Spinal cord (tissue), 10 donors: ENCODE results near the gene CMSS1. TPM values are rescaled to one million over a fixed set of nuclear protein-coding genes. Genes with fewer than 3 reads are reported as not detected.

Experiments used
- DNase-seq, 6 donors: peaks; one replicate each; pipeline versions ENCODE4 v3.0.0 to v3.0.0-alpha.2; 2013 to 2015; ENCODE audit warnings: low spot score in 6 of 6, low read depth in 4 of 6
- H3K27ac ChIP-seq: one replicate; pipeline ENCODE4 v1.5.1; 2013; ENCODE audit warnings: low read depth, low read length, control low read depth
- H3K27me3 ChIP-seq: one replicate; pipeline ENCODE4 v1.6.1; 2013; ENCODE audit warnings: low read length; ENCODE audit not compliant: control insufficient read depth, insufficient read depth
- H3K36me3 ChIP-seq: one replicate; pipeline ENCODE4 v1.6.1; 2013; ENCODE audit warnings: low read length; ENCODE audit not compliant: control insufficient read depth, insufficient read depth
- H3K4me1 ChIP-seq: one replicate; pipeline ENCODE4 v1.6.1; 2013; ENCODE audit warnings: low read length; ENCODE audit not compliant: control insufficient read depth, insufficient read depth
- H3K4me3 ChIP-seq: one replicate; pipeline ENCODE4 v1.5.1; 2013; ENCODE audit warnings: low read depth, low read length, control low read depth
- H3K9me3 ChIP-seq: one replicate; pipeline ENCODE4 v1.6.1; 2013; ENCODE audit warnings: low read length; ENCODE audit not compliant: control insufficient read depth, insufficient read depth
- WGBS: methylation state at CpG from one replicate; pipeline ENCODE4 v1.1.5; 2013; ENCODE audit warnings: missing lambda C conversion rate; ENCODE audit not compliant: insufficient coverage; 5-methylcytosine and 5-hydroxymethylcytosine counted together
- polyA plus RNA-seq, 2 donors: library from polyadenylated mRNA; unstranded; fragments of 120-200 nt; gene quantifications; one replicate each; pipeline ENCODE4 v1.2.1, GENCODE V29; 2013; ENCODE audit not compliant: insufficient read length in 2 of 2
- total RNA-seq, 2 donors: library from RNA; depleted of rRNA in 1 of 2; stranded (reverse); fragments of 120-200 nt in 1 of 2; fragments of >200 nt in 1 of 2; gene quantifications; one replicate each; pipeline versions ENCODE4 v1.2.3 to v1.2.4, GENCODE V29; 2013 to 2014
- donor health status: healthy.

Gene CMSS1
- total and polyA plus RNA-seq, 4 donors: 19.9 to 50.4 (median 36.3) TPM

DNA sequence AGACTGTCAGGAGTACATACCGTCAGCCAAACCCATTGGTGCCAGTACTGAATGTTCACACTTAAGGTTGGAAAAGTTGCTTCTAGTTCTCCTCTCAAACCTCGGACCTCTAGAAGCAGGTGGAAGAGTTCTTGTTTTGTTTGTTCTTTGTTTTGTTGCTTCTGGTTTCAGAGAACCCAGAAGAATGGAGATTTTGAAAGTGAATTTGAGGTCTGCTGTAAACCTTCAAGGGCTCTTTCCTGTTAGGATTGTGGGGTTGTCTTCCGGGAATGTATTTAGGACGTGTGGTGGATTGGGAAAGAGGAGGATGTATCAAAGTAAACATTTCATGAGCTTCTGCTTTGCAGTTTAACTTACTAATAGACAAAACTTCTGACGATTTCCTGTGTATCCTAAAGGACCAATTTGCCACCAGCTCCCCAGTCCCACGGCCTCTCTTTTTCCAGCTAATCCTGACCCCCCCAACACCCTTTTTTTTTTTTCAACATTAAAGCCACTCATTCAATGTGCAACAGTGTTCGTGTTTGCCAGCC lies 246.3 kb downstream of the CMSS1 start:
- H3K4me1 ChIP-seq: no peaks in the 10 kb centered on the region
- H3K27me3 ChIP-seq: no peaks in the 10 kb centered on the region
- H3K4me3 ChIP-seq: no peak overlapping the region
- WGBS: 91% methylated on average over 3 of the region's 7 CpGs
- no peak for DNase-seq
- no peak overlapping the region for H3K27ac ChIP-seq
- no peaks in the 10 kb centered on the region for H3K36me3 ChIP-seq
- H3K9me3 ChIP-seq: no peaks in the 10 kb centered on the region

DNA sequence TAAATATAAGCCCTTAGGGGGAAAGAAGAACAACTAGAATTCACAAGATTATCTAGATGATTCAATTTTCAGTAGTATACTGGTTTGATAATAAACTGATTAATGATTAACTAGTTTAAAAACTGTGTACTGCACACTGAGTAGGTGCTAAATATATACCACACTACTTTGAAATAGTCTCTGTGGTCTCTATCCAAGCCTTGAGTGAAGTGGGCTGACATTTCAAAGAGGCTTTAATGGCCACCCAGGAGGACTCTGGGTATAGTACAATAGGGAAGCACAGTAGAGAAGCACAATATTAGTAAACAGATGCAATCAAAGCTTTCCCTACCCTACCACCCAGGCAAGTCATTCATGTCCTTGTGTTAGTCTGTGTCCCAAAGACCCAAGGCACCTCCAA lies 249.9 kb downstream of the CMSS1 start:
- no peak overlapping the region for H3K4me3 ChIP-seq
- no peaks in the 10 kb centered on the region for H3K36me3 ChIP-seq
- H3K4me1 ChIP-seq: no peaks in the 10 kb centered on the region
- no peaks in the 10 kb centered on the region for H3K27me3 ChIP-seq
- DNase-seq: no peak
- no peak overlapping the region for H3K27ac ChIP-seq
- H3K9me3 ChIP-seq: no peaks in the 10 kb centered on the region

DNA sequence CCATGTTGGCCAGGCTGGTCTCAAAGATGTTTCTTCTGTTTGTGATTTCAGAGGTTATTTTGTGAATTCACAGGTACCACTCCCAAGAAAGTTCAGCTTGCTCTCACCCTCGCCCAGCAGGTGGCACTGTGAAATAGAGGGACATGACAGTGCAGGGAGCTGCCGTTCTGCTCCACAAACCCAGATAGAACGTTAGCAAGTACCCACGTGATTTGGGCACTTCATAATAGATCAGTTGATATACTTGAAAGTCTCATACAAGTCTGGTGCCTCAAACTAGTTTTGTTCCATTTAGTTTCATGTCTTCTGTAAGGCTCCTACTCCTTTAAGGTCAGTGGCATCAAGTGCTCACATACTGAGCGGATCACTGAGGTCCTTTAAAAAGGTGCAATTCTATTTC lies 251.2 kb downstream of the CMSS1 start:
- no peaks in the 10 kb centered on the region for H3K27me3 ChIP-seq
- no peaks in the 10 kb centered on the region for H3K9me3 ChIP-seq
- DNase-seq: peak in 4 of 6 donors; percentile 26 to 71 (median 55)
- H3K36me3 ChIP-seq: no peaks in the 10 kb centered on the region
- no peak overlapping the region for H3K4me3 ChIP-seq
- H3K27ac ChIP-seq: no peak overlapping the region
- H3K4me1 ChIP-seq: no peaks in the 10 kb centered on the region
- WGBS: 33% methylated on average over 1 of the region's 5 CpGs

DNA sequence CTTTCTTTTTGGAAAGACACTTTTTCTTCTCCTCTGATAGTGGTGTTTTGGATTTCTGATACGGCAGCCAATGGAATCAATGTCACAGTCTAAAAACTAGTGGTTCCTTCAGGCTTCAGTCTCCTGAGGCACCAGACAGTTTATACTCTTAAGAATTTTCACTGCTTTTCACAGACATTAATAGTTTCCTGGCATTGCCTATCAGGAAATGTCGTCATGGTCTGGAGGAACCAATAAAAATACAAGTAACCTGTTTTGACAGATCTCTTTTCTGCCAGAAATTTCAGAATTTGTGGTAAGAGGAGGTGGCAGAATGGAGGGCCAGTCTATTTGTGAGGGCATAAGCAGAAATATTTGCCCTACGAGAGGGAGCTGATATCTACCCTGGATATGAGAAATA lies 251.8 kb downstream of the CMSS1 start:
- H3K9me3 ChIP-seq: no peaks in the 10 kb centered on the region
- H3K27me3 ChIP-seq: no peaks in the 10 kb centered on the region

DNA sequence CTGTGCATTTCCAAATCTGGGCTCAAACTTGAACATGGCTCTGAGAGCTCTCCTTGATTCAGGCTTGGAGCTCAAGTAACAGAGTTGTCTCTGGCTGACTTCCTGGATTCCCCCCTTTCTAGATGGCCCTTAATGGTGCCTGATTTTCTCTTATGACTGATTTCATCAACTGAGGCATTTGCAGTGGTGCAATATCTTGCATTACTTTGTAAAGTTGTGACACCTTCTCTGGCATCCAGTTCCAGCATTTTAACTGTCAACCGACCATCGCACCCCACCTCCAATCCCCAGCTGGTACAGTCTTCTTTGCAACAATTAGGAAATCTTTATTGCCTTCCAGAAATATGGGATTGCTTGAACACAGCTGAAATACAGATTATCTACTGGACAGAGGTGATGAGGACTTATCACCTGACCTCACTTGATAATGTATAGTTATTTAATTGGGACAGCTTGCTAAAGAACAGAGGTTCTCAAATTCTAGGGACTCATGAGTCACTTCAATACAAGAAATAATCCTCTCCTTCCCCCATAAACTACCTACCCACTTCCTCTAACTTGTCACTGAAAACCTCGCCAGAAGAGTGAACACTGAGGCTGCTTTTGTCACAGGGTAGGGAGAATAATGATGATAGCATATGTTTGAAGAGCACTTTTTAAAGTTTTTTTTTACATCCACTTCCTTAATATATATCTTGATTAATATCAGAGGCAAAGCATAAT lies 254.8 kb downstream of the CMSS1 start:
- no peaks in the 10 kb centered on the region for H3K9me3 ChIP-seq
- H3K27me3 ChIP-seq: no peaks in the 10 kb centered on the region
- H3K27ac ChIP-seq: no peak overlapping the region
- H3K36me3 ChIP-seq: no peaks in the 10 kb centered on the region
- DNase-seq: no peak
- no peak overlapping the region for H3K4me3 ChIP-seq
- H3K4me1 ChIP-seq: no peaks in the 10 kb centered on the region
- WGBS: no CpG with 5 or more reads among the region's 3 CpGs

More for the DNA sequence above, 251.8 kb downstream of the CMSS1 start:
- no peaks in the 10 kb centered on the region for H3K4me1 ChIP-seq
- no peak for DNase-seq
- no peaks in the 10 kb centered on the region for H3K36me3 ChIP-seq
- H3K4me3 ChIP-seq: no peak overlapping the region
- WGBS: 100% methylated on average over 2 of the region's 3 CpGs
- H3K27ac ChIP-seq: no peak overlapping the region

DNA sequence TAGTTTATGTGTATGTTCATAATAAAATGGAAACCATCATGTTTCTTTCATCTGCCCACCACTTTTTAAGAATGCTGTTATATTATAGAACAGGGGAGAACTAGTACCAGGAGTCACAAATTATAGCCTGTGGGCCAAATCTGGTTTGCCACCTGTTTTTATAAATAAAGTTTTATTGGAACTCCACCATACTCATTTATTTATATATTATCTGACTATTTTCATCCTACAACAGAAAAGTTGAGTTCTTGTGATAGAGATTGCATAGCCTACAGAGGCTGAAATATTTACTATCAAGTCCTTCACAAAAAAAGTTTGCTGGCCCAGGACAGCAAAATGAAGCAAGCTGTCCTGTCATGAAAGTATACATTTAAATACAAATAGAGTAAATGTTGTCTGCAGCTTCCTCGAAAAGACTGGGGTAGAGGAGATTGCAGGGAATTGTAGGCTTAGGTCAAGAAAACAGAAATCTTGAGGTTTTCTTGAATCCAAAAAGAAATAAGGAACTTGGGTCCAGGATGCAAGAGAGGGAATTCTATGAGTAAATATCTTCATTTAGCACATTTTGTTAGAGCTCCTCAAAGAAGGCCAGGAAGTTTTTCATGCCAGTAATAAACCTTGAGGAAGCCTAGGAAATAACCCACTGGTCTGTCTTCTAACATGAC lies 255.5 kb downstream of the CMSS1 start:
- WGBS: 67% methylated on average over 1 of the region's 1 CpG
- Histone ChIP-seq H3K27me3 (no peaks in the 10 kb centered on the region), H3K36me3 (no peaks in the 10 kb centered on the region), H3K4me1 (no peaks in the 10 kb centered on the region), H3K4me3 (no peak overlapping the region), H3K9me3 (no peaks in the 10 kb centered on the region), H3K27ac (peak overlapping the region; percentile 65)
- no peak for DNase-seq

DNA sequence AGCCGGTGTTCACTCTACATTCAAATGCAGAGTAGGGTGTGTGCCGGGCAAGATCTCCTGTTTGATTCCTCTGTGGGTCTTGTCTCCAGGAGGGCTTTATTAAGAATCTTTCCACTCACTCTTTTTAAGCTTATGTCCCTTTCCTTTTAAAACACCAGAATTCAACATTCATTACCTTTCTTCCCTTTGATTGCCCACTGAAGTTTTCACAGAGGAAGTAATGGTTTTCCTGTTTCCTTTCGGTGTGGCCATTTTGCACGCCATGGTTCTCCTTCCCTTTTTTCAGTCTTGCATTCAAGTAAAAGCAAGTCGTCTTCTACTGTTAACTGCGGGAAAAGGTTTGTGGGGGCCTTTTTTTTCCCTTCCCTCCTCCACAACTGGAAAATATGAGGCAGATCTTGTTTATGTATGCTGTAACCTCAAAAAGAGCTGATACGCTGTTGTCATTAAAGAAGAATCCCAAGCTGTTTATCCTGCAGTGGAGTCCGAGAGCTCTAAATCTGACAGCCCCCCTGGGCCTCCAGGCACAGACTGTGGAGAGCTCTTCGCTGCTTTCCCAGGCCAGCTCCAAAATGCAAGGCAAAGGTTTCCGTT lies 256.1 kb downstream of the CMSS1 start:
- peak in 3 of 6 donors; percentile 26 to 55 (median 50) for DNase-seq
- H3K4me1 ChIP-seq: no peaks in the 10 kb centered on the region
- H3K9me3 ChIP-seq: no peaks in the 10 kb centered on the region
- WGBS: 38% methylated on average over 5 of the region's 10 CpGs
- no peaks in the 10 kb centered on the region for H3K36me3 ChIP-seq
- no peak overlapping the region for H3K4me3 ChIP-seq
- H3K27ac ChIP-seq: peak overlapping the region; percentile 65
- H3K27me3 ChIP-seq: no peaks in the 10 kb centered on the region

DNA sequence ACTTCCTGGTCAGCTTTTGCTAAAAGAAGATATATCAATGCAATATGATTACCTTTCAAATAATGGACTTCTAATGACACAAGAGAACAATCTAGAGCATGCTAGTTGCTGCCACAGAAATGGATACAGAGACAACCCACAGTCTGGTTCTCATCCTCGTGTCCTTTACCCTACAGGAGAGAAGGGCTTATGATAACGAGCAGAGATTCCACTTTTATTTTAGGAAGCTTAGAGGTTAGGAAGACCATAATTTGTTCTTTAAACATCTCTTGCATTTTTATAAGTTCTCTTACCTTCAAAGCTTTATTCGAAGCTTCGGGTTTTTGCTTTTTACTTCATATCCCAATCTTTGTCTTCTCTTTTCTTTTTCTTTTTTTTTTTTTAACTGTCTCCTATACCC lies 257.5 kb downstream of the CMSS1 start:
- Histone ChIP-seq H3K4me3 (no peak overlapping the region), H3K27ac (no peak overlapping the region), H3K4me1 (no peaks in the 10 kb centered on the region), H3K9me3 (no peaks in the 10 kb centered on the region), H3K27me3 (no peaks in the 10 kb centered on the region), H3K36me3 (no peaks in the 10 kb centered on the region)
- no peak for DNase-seq
- WGBS: no CpG with 5 or more reads among the region's 4 CpGs

DNA sequence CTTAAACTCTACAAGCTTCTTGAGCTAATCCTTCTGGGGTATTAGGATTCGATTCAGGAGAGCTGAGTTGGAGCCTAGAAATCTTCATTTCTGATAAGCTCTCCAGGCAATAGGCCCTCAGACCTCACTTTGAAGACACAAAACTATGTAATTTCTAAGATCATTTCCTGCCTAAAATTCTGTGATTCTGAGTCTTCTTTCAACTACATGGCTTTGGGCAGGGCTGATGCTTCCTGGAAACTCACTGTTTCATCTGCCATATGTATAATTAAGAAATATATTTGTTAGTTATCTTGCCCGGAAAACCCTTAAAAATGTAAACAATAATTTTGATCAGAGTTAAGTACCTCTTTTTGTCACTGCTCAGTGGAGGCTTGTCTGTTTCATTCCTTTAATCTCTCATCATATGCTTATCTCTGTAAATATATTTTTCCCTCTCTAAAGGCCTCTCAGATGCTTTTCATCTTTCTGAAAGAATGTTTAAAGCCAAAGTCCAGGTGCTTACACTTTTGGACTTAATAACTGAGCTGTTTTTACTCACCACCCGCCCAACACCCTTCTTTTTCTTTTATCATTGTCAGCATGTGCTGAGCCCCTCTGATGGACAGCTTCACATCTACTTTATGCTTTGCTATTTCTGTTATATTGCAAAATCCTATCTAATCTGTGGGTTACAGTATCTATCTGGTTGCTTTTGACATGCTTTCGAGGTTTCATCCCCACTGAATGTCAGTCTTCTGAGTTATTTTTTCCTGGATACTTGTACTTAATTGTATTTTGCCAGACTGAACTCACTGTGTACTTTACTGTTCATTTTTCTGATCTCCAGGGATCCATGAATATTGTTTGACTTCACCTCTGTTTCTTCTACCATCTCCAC lies 258.4 kb downstream of the CMSS1 start:
- Histone ChIP-seq H3K27ac (no peak overlapping the region), H3K27me3 (no peaks in the 10 kb centered on the region), H3K9me3 (no peaks in the 10 kb centered on the region), H3K4me1 (no peaks in the 10 kb centered on the region), H3K4me3 (no peak overlapping the region), H3K36me3 (no peaks in the 10 kb centered on the region)
- no CpG with 5 or more reads among the region's 4 CpGs for WGBS
- DNase-seq: no peak
